CD14-positive monocyte (primary cell): Measurements from ENCODE around the gene ZNF513. TPM values are rescaled to one million over a fixed set of nuclear protein-coding genes. Genes with fewer than 3 reads are reported as not detected.
A peak's percentile ranks its signal among the peaks of the same experiment; 100 is the strongest.

ENCODE experiments used
- DNase-seq, 3 donors: peaks; one replicate each; pipeline ENCODE4 v3.0.0-alpha.2; 2011 to 2022
- H2AFZ ChIP-seq: 2 replicates; pipeline ENCODE4 v1.6.0; 2012; ENCODE audit warnings: mild to moderate bottlenecking, low read depth, low read length, inconsistent platforms; ENCODE audit not compliant: insufficient read depth, poor library complexity, severe bottlenecking
- H3K27ac ChIP-seq, 2 donors: 1 replicate in 1 of 2; 2 replicates in 1 of 2; pipeline ENCODE4 v1.5.1; 2012 to 2013; ENCODE audit warnings: low read length in 2 of 2, control low read depth in 1 of 2, inconsistent platforms in 1 of 2, low read depth in 1 of 2, mild to moderate bottlenecking in 1 of 2
- H3K27me3 ChIP-seq, 2 donors: one replicate each; pipeline versions ENCODE4 v1.6.0 to v1.6.1; 2011 to 2013; ENCODE audit warnings: low read length in 2 of 2; ENCODE audit not compliant: control insufficient read depth in 2 of 2, insufficient read depth in 2 of 2
- H3K36me3 ChIP-seq, 2 donors: replicated peaks in 1 of 2; 1 replicate in 1 of 2; 2 replicates in 1 of 2; pipeline versions ENCODE4 v1.5.1 to v1.6.1; 2012 to 2013; ENCODE audit warnings: low read length in 2 of 2, control low read depth in 1 of 2, inconsistent platforms in 1 of 2, mild to moderate bottlenecking in 1 of 2; ENCODE audit not compliant: insufficient read depth in 2 of 2, control insufficient read depth in 1 of 2
- H3K4me1 ChIP-seq, 2 donors: 1 replicate in 1 of 2; 2 replicates in 1 of 2; pipeline versions ENCODE4 v1.5.1 to v1.6.1; 2012 to 2013; ENCODE audit warnings: low read length in 2 of 2, control low read depth in 1 of 2, inconsistent platforms in 1 of 2, mild to moderate bottlenecking in 1 of 2, moderate library complexity in 1 of 2; ENCODE audit not compliant: insufficient read depth in 2 of 2, control insufficient read depth in 1 of 2
- H3K4me2 ChIP-seq: replicated peaks from 2 replicates; pipeline ENCODE3; 2012; ENCODE audit warnings: low read length, moderate library complexity, mild to moderate bottlenecking; ENCODE audit not compliant: poor library complexity, severe bottlenecking; ENCODE audit errors: extremely low read depth
- H3K4me3 ChIP-seq, 3 experiments: fragments of 200-600 bp in 1 of 3; sonication (generic) in 1 of 3; replicated peaks in 1 of 3; 1 replicate in 2 of 3; 2 replicates in 1 of 3; pipeline ENCODE4 v1.5.1; 2011 to 2013; ENCODE audit warnings: low read length in 3 of 3, mild to moderate bottlenecking in 3 of 3, control low read depth in 2 of 3, low read depth in 2 of 3, inconsistent platforms in 1 of 3, moderate library complexity in 1 of 3
- H3K79me2 ChIP-seq: 2 replicates; pipeline ENCODE4 v1.6.0; 2012; ENCODE audit warnings: mild to moderate bottlenecking, control low read depth, inconsistent platforms, low read length, moderate library complexity; ENCODE audit not compliant: insufficient read depth
- H3K9ac ChIP-seq: 2 replicates; pipeline ENCODE4 v1.6.0; 2017; ENCODE audit warnings: low read length, mild to moderate bottlenecking; ENCODE audit not compliant: insufficient read depth, poor library complexity, severe bottlenecking
- H3K9me3 ChIP-seq, 2 donors: replicated peaks in 1 of 2; 1 replicate in 1 of 2; 2 replicates in 1 of 2; pipeline versions ENCODE4 v1.5.1 to v1.6.1; 2012 to 2013; ENCODE audit warnings: low read length in 2 of 2, control low read depth in 1 of 2; ENCODE audit not compliant: control insufficient read depth in 1 of 2, insufficient read depth in 1 of 2
- H4K20me1 ChIP-seq: 2 replicates; pipeline ENCODE4 v1.6.0; 2012; ENCODE audit warnings: mild to moderate bottlenecking, low read length, control low read depth, moderate library complexity; ENCODE audit not compliant: insufficient read depth
- H3K27ac Mint-ChIP-seq, 7 donors: one replicate each; pipeline ENCODE4 v1.8.0; 2020; ENCODE audit warnings: mild to moderate bottlenecking in 7 of 7, mixed read lengths in 7 of 7, moderate library complexity in 6 of 7, inconsistent platforms in 2 of 7
- H3K27me3 Mint-ChIP-seq, 3 donors: one replicate each; pipeline ENCODE4 v1.8.0; 2021 to 2022; ENCODE audit warnings: low read depth in 3 of 3, mild to moderate bottlenecking in 3 of 3, mixed read lengths in 3 of 3, moderate library complexity in 3 of 3, inconsistent platforms in 1 of 3
- H3K36me3 Mint-ChIP-seq, 2 donors: one replicate each; pipeline ENCODE4 v1.8.0; 2020; ENCODE audit warnings: mixed read lengths in 2 of 2, inconsistent platforms in 1 of 2, mild to moderate bottlenecking in 1 of 2
- H3K4me1 Mint-ChIP-seq: one replicate; pipeline ENCODE4 v1.8.0; 2020; ENCODE audit warnings: mild to moderate bottlenecking, mixed read lengths
- H3K4me3 Mint-ChIP-seq, 2 donors: one replicate each; pipeline ENCODE4 v1.8.0; 2020; ENCODE audit warnings: mild to moderate bottlenecking in 2 of 2, mixed read lengths in 2 of 2, moderate library complexity in 1 of 2
- H3K9me3 Mint-ChIP-seq, 7 donors: one replicate each; pipeline ENCODE4 v1.8.0; 2020 to 2022; ENCODE audit warnings: mixed read lengths in 7 of 7, mild to moderate bottlenecking in 6 of 7, moderate library complexity in 6 of 7, inconsistent platforms in 2 of 7
- CTCF ChIP-seq: fragments of 200-600 bp; IDR thresholded peaks from one replicate; pipeline ENCODE4 v1.8.0; 2022; ENCODE audit warnings: antibody characterized with exemption, mild to moderate bottlenecking
- WGBS: methylation state at CpG from one replicate; pipeline ENCODE4 v1.1.5; 2013; ENCODE audit warnings: missing lambda C conversion rate; ENCODE audit not compliant: insufficient coverage; 5-methylcytosine and 5-hydroxymethylcytosine counted together
- intact Hi-C, 2 donors: fragments of 100-400 bp; cut with micrococcal nuclease; formaldehyde crosslinking; loops; one replicate each; pipeline versions ENCODE4 v1.15.0 to v1.15.1; 2023
- polyA plus RNA-seq, 3 donors: library from polyadenylated mRNA; depleted of rRNA in 1 of 3; unstranded in 2 of 3; stranded (reverse) in 1 of 3; fragments of 300-500 nt in 2 of 3; fragments of >200 nt in 1 of 3; fragmentation: Illumina TruSeq in 2 of 3; gene quantifications; 1 replicate in 2 of 3; 2 replicates in 1 of 3; pipeline ENCODE4 v1.2.3, GENCODE V29; 2012 to 2021

ZNF513 gene
- polyA plus RNA-seq, 3 donors = 2.4 to 36.8 (median 2.6) TPM

- no peaks in the 10 kb centered on the region for H3K27me3 ChIP-seq
- under 1% methylated on average over 32 of the region's 33 CpGs for WGBS
- peaks cover 3 to 22% of the 10 kb centered on the region in 2 donors for H3K36me3 ChIP-seq
- peak overlapping the region; percentile 74 to 85 for H3K27ac ChIP-seq
- H3K27me3 Mint-ChIP-seq = peaks cover 2 to 7% (median 3%) of the 10 kb centered on the region in 3 donors
- H3K27ac Mint-ChIP-seq = peak overlapping the region; percentile 73 to 89 (median 81)
- H3K4me3 ChIP-seq = peak overlapping the region; percentile 91 to 96 (median 96)
- H3K9me3 Mint-ChIP-seq = peaks cover 0 to 2% (median 0%) of the 10 kb centered on the region in 7 donors
- H3K79me2 ChIP-seq = peaks cover 57% of the 10 kb centered on the region
- peak in 2 of 3 donors; percentile 1 to 18 for DNase-seq
- H3K4me2 ChIP-seq = peak overlapping the region; percentile 94
- H3K36me3 Mint-ChIP-seq = peaks cover 5 to 17% of the 10 kb centered on the region in 2 donors
- no peaks in the 10 kb centered on the region for H3K9me3 ChIP-seq
- H4K20me1 ChIP-seq = peaks cover 26% of the 10 kb centered on the region
- peaks cover 29% of the 10 kb centered on the region for H3K4me1 Mint-ChIP-seq
- peak overlapping the region; percentile 91 for H2AFZ ChIP-seq
- H3K4me3 Mint-ChIP-seq = peak overlapping the region; percentile 78 to 89
- H3K4me1 ChIP-seq = peaks cover 21% of the 10 kb centered on the region in 2 donors
- H3K9ac ChIP-seq = peak overlapping the region; percentile 89
- intact Hi-C loops = loop anchor here (5.0 kb wide), 1 partner anchor 36 kb away; the partner anchor contains the start of genes EIF2B4 (in 2 of the 2) and SNX17 (in 2 of the 2)
- TF ChIP-seq CTCF = no peak
Measured at GRCh38 chr2:27408601-27409320, 28.2 kb upstream of the ZNF513 start.

- H3K36me3 ChIP-seq = peaks cover 3 to 22% of the 10 kb centered on the region in 2 donors
- H3K27me3 Mint-ChIP-seq = peaks cover 2 to 6% (median 3%) of the 10 kb centered on the region in 3 donors
- H3K9ac ChIP-seq = peak overlapping the region; percentile 89
- H2AFZ ChIP-seq = peak overlapping the region; percentile 91
- H3K4me1 ChIP-seq = peaks cover 21% of the 10 kb centered on the region in 2 donors
- intact Hi-C loops = loop anchor here (5.0 kb wide), 1 partner anchor 36 kb away; the partner anchor contains the start of genes EIF2B4 (in 2 of the 2) and SNX17 (in 2 of the 2)
- peak overlapping the region; percentile 94 for H3K4me2 ChIP-seq
- peak overlapping the region in 1 of 2 donors; percentile 85 for H3K27ac ChIP-seq
- peaks cover 65% of the 10 kb centered on the region for H3K79me2 ChIP-seq
- H3K27me3 ChIP-seq = no peaks in the 10 kb centered on the region
- peaks cover 6 to 22% of the 10 kb centered on the region in 2 donors for H3K36me3 Mint-ChIP-seq
- H3K27ac Mint-ChIP-seq = peak overlapping the region; percentile 62 to 89 (median 77)
- H3K4me1 Mint-ChIP-seq = peaks cover 29% of the 10 kb centered on the region
- DNase-seq = peak in 1 of 3 donors; percentile 11
- H3K4me3 ChIP-seq = peak overlapping the region in 2 of 3 experiments; percentile 91 to 96
- TF ChIP-seq CTCF = peak; percentile 46
- H4K20me1 ChIP-seq = peaks cover 34% of the 10 kb centered on the region
- H3K9me3 Mint-ChIP-seq = no peaks in the 10 kb centered on the region
- WGBS = 12% methylated on average over 5 of the region's 16 CpGs
- peak overlapping the region; percentile 78 to 89 for H3K4me3 Mint-ChIP-seq
- H3K9me3 ChIP-seq = no peaks in the 10 kb centered on the region
Measured at GRCh38 chr2:27407798-27408491, 27.4 kb upstream of the ZNF513 start.
